WTC11 (cell line): ENCODE measurements around the gene ZNRF3. TPM values are rescaled to one million over a fixed set of nuclear protein-coding genes. Genes with fewer than 3 reads are reported as not detected.

Experiments used
- ATAC-seq: fragments of 200-7000 bp; cut with Tn5 transposase; 2 replicates; pipeline ENCODE4 v1.10.0; 2021; ENCODE audit warnings: mild to moderate bottlenecking, moderate library complexity
- CTCF ChIA-PET: fragments of 300-600 bp; sonication (Branson Sonifier 250); formaldehyde crosslinking; loops from one replicate; lab custom pipeline; 2021; ENCODE audit warnings: antibody characterized with exemption; lab: Charles Lee
- POLR2A ChIA-PET: fragments of 350-600 bp; sonication (Branson Sonifier 250); formaldehyde crosslinking; loops from one replicate; lab custom pipeline; 2021; ENCODE audit warnings: antibody characterized with exemption; lab: Charles Lee
- DNase-seq: peaks from one replicate; pipeline ENCODE4 v3.0.0; 2021; ENCODE audit warnings: low spot score
- H3K27ac Mint-ChIP-seq: 2 replicates; pipeline ENCODE4 v1.8.0; 2021; ENCODE audit warnings: mixed read lengths
- H3K27me3 Mint-ChIP-seq: 2 replicates; pipeline ENCODE4 v1.8.0; 2021; ENCODE audit warnings: low read depth, mild to moderate bottlenecking, moderate library complexity, mixed read lengths
- H3K36me3 Mint-ChIP-seq: 2 replicates; pipeline ENCODE4 v1.8.0; 2021; ENCODE audit warnings: mixed read lengths
- H3K4me1 Mint-ChIP-seq: 2 replicates; pipeline ENCODE4 v1.8.0; 2022; ENCODE audit warnings: mixed read lengths
- H3K4me3 Mint-ChIP-seq: 2 replicates; pipeline ENCODE4 v1.8.0; 2021; ENCODE audit warnings: mild to moderate bottlenecking, moderate library complexity, mixed read lengths
- H3K9me3 Mint-ChIP-seq: 2 replicates; pipeline ENCODE4 v1.8.0; 2021; ENCODE audit warnings: mixed read lengths
- AR ChIP-seq: fragments of 250-450 bp; sonication (Bioruptor Pico); IDR thresholded peaks from 2 replicates; pipeline ENCODE4 v1.9.0; 2021; ENCODE audit warnings: mild to moderate bottlenecking
- ARID4B ChIP-seq: sonication (generic); formaldehyde crosslinking; IDR thresholded peaks from 2 replicates; pipeline ENCODE4 v1.8.0; 2023; ENCODE audit warnings: missing genetic modification reagents, mild to moderate bottlenecking, borderline replicate concordance
- ATF2 ChIP-seq: sonication (generic); formaldehyde crosslinking; IDR thresholded peaks from 2 replicates; pipeline ENCODE4 v1.8.1; 2022; ENCODE audit warnings: low read depth, missing genetic modification reagents, borderline replicate concordance
- ATF3 ChIP-seq: sonication (generic); formaldehyde crosslinking; conservative IDR thresholded peaks from 2 replicates; pipeline ENCODE4 v1.8.1; 2022; ENCODE audit warnings: mild to moderate bottlenecking, missing genetic modification reagents
- PREB ChIP-seq: sonication (generic); formaldehyde crosslinking; IDR thresholded peaks from 2 replicates; pipeline ENCODE4 v1.8.1; 2022; ENCODE audit warnings: mild to moderate bottlenecking, missing genetic modification reagents, moderate library complexity, borderline replicate concordance
- TEAD1 ChIP-seq: sonication (generic); formaldehyde crosslinking; IDR thresholded peaks from 2 replicates; pipeline ENCODE4 v1.8.0; 2022; ENCODE audit warnings: mild to moderate bottlenecking, missing genetic modification reagents
- TP53 ChIP-seq: sonication (generic); formaldehyde crosslinking; IDR thresholded peaks from 2 replicates; pipeline ENCODE4 v1.8.1; 2023; ENCODE audit warnings: mild to moderate bottlenecking, missing genetic modification reagents
- USF1 ChIP-seq: sonication (generic); formaldehyde crosslinking; IDR thresholded peaks from 2 replicates; pipeline ENCODE4 v1.8.0; 2022; ENCODE audit warnings: mild to moderate bottlenecking, missing genetic modification reagents
- ZMAT4 ChIP-seq: fragments of 250-450 bp; sonication (Bioruptor Pico); IDR thresholded peaks from 2 replicates; pipeline ENCODE4 v1.9.0; 2021; ENCODE audit warnings: mild to moderate bottlenecking
- ZNF281 ChIP-seq: sonication (generic); formaldehyde crosslinking; IDR thresholded peaks from 2 replicates; pipeline ENCODE4 v1.8.0; 2023; ENCODE audit warnings: mild to moderate bottlenecking, missing genetic modification reagents
- total RNA-seq: library from RNA; stranded (reverse); gene quantifications from 3 replicates; pipeline ENCODE4 v1.2.3, GENCODE V29; 2021

Gene ZNRF3
- total RNA-seq, 1 experiment from 2014 or later, result 25.4 TPM

- POLR2A ChIA-PET, result no interaction called here
- no peaks in the 10 kb centered on the region for H3K36me3 Mint-ChIP-seq
- TF ChIP-seq PREB (CRISPR knock-in tag) (no peak), ZMAT4 (no peak), TP53 (CRISPR knock-in tag) (no peak), ATF3 (CRISPR knock-in tag) (no peak), ZNF281 (CRISPR knock-in tag) (no peak), TEAD1 (CRISPR knock-in tag) (no peak), AR (CRISPR knock-in tag) (no peak), ATF2 (no peak), USF1 (CRISPR knock-in tag) (no peak), ARID4B (CRISPR knock-in tag) (no peak)
- TF ChIP-seq, all 79 proteins: peak for 0
- ATAC-seq (peak; percentile 56), DNase-seq (no peak)
- peaks cover 68% of the 10 kb centered on the region for H3K4me1 Mint-ChIP-seq
- no peaks in the 10 kb centered on the region for H3K27me3 Mint-ChIP-seq
- peak overlapping the region; percentile 26 for H3K27ac Mint-ChIP-seq
- CTCF ChIA-PET, result no interaction called here
- H3K9me3 Mint-ChIP-seq, result no peaks in the 10 kb centered on the region
- H3K4me3 Mint-ChIP-seq, result no peak overlapping the region
Measured at GRCh38 chr22:28939394-28939793, 56.0 kb downstream of the ZNRF3 start.
